ENCODE results near the gene PLB1.

GRCh38 chr2:28453396-28453795 lies 42.5 kb upstream of the PLB1 start:
- no peak for TF ChIP-seq CTCF (IDR thresholded peaks at IDR 0.05; ENCODE audit: low read length)
- no peak for TF ChIP-seq EZH2 (optimal IDR thresholded peaks at IDR 0.05; ENCODE audit: low read depth, low read length)
- TF ChIP-seq EZH2phosphoT487 (IDR thresholded peaks at IDR 0.05; ENCODE audit: low read length) = no peak

Measured in MM.1S (cell line).